K562 (cell line): ENCODE measurements around the gene SH3D21. TPM values are rescaled to one million over a fixed set of nuclear protein-coding genes. Genes with fewer than 3 reads are reported as not detected.
A peak's percentile ranks its signal among the peaks of the same experiment; 100 is the strongest.

Experiments used
- ATAC-seq: fragments of 200-7000 bp; cut with Tn5 transposase; 3 replicates; pipeline ENCODE4 v1.9.1; 2020; ENCODE audit warnings: moderate library complexity
- BruUV-seq: library from RNA; stranded (reverse); fragments of 400-500 nt; replicated peaks from 2 replicates; lab custom pipeline; 2021; lab: Mats Ljungman, UMichigan
- CTCF ChIA-PET: fragments of 300-600 bp; formaldehyde crosslinking; extraction: SDS; loops from one replicate; lab custom pipeline; 2021; ENCODE audit warnings: low intra/inter-chr PET ratio; lab: Yijun Ruan, JAX
- POLR2A ChIA-PET: fragments of 300-600, 350-650 bp; sonication (Branson Sonifier 250); formaldehyde crosslinking; extraction: SDS; loops from one replicate; lab custom pipeline; 2021; ENCODE audit warnings: antibody characterized with exemption, inconsistent platforms; lab: Yijun Ruan, JAX
- DNase-seq, 4 experiments: peaks; one replicate each; pipeline versions ENCODE4 v3.0.0 to v3.0.0-alpha.2; 2011 to 2018; ENCODE audit warnings: low spot score in 3 of 4, mixed read lengths in 3 of 4; ENCODE audit errors: extremely low read depth in 1 of 4
- FAIRE-seq: peaks from 2 replicates; lab custom pipeline; 2011; peaks lifted over from hg19 to GRCh38; lab: Jason Lieb, UNC
- H2AFZ ChIP-seq: 2 replicates; pipeline ENCODE4 v1.6.0; 2011; ENCODE audit warnings: low read depth, low read length, control low read depth, inconsistent platforms
- H3K27ac ChIP-seq: fragments of 200-600 bp; 3 replicates; pipeline ENCODE4 v1.8.0; 2011; ENCODE audit warnings: low read depth, mild to moderate bottlenecking, control low read depth, inconsistent platforms, low read length, moderate library complexity, mixed read lengths; ENCODE audit errors: extremely low read depth
- H3K27me3 ChIP-seq, 2 experiments: fragments of 300-600 bp in 1 of 2; 2 replicates in 1 of 2; 3 replicates in 1 of 2; pipeline versions ENCODE4 v1.6.0 to v1.8.0; 2011; ENCODE audit warnings: inconsistent platforms in 2 of 2, low read length in 2 of 2, mild to moderate bottlenecking in 1 of 2, mixed read lengths in 1 of 2, moderate library complexity in 1 of 2; ENCODE audit not compliant: control insufficient read depth in 2 of 2, insufficient read depth in 2 of 2
- H3K36me3 ChIP-seq: fragments of 300-600 bp; 3 replicates; pipeline ENCODE4 v1.8.0; 2011; ENCODE audit warnings: mild to moderate bottlenecking, low read length, inconsistent platforms; ENCODE audit not compliant: control insufficient read depth, insufficient read depth
- H3K4me1 ChIP-seq, 2 experiments: fragments of 200-600 bp in 1 of 2; replicated peaks in 1 of 2; 2 replicates in 1 of 2; 3 replicates in 1 of 2; pipeline versions ENCODE4 v1.5.1 to v1.8.0; 2011; ENCODE audit warnings: inconsistent platforms in 2 of 2, low read length in 2 of 2, mild to moderate bottlenecking in 1 of 2, mixed read lengths in 1 of 2, moderate library complexity in 1 of 2; ENCODE audit not compliant: control insufficient read depth in 2 of 2, insufficient read depth in 2 of 2
- H3K4me2 ChIP-seq: 2 replicates; pipeline ENCODE4 v1.6.1; 2011; ENCODE audit warnings: low read length, control low read depth, inconsistent platforms, mixed read lengths; ENCODE audit not compliant: insufficient read depth
- H3K4me3 ChIP-seq: fragments of 200-600 bp; sonication (generic), shearing (Covaris generic); 2 replicates; pipeline ENCODE4 v1.5.1; 2016; ENCODE audit warnings: control low read depth, inconsistent platforms
- H3K79me2 ChIP-seq: fragments of 200-600 bp; 3 replicates; pipeline ENCODE4 v1.8.0; 2011; ENCODE audit warnings: low read length, inconsistent platforms; ENCODE audit not compliant: control insufficient read depth, insufficient read depth
- H3K9ac ChIP-seq, 2 experiments: 2 replicates each; pipeline versions ENCODE4 v1.6.0 to v1.6.1; 2011; ENCODE audit warnings: low read depth in 2 of 2, low read length in 2 of 2, control low read depth in 1 of 2, inconsistent platforms in 1 of 2, mild to moderate bottlenecking in 1 of 2, mixed read lengths in 1 of 2; ENCODE audit not compliant: insufficient read depth in 1 of 2
- H3K9me1 ChIP-seq: one replicate; pipeline ENCODE4 v1.6.0; 2011; ENCODE audit warnings: inconsistent platforms, mild to moderate bottlenecking, low read length, moderate library complexity; ENCODE audit not compliant: control insufficient read depth, insufficient read depth
- H3K9me3 ChIP-seq: replicated peaks from 2 replicates; pipeline ENCODE4 v1.5.1; 2011; ENCODE audit warnings: low read depth, low read length, inconsistent platforms; ENCODE audit not compliant: control insufficient read depth, insufficient read depth
- H4K20me1 ChIP-seq: replicated peaks from 2 replicates; pipeline ENCODE4 v1.6.1; 2011; ENCODE audit warnings: low read length, inconsistent platforms, mixed read lengths; ENCODE audit not compliant: control insufficient read depth, insufficient read depth
- ARID1B ChIP-seq: fragments of 450-650 bp; IDR thresholded peaks from 2 replicates; pipeline ENCODE4 v1.6.1; 2016; ENCODE audit warnings: antibody characterized with exemption, mild to moderate bottlenecking, inconsistent platforms
- ELF4 ChIP-seq: fragments of 450-650 bp; formaldehyde crosslinking; IDR thresholded peaks from 2 replicates; pipeline ENCODE4 v1.4.0; 2022; ENCODE audit warnings: missing genetic modification characterization
- FIP1L1 ChIP-seq: fragments of 200-400 bp; formaldehyde crosslinking; IDR thresholded peaks from 2 replicates; pipeline ENCODE4 v1.6.1; 2018; ENCODE audit warnings: mild to moderate bottlenecking, low read depth, low read length; ENCODE audit not compliant: poor library complexity, severe bottlenecking
- FOXK2 ChIP-seq, 2 experiments: fragments of 450-650 bp; IDR thresholded peaks in 1 of 2; conservative IDR thresholded peaks in 1 of 2; 2 replicates each; pipeline ENCODE4 v1.6.1; 2016; ENCODE audit warnings: low read depth in 2 of 2, mild to moderate bottlenecking in 1 of 2
- HDGF ChIP-seq: fragments of 450-650 bp; IDR thresholded peaks from 2 replicates; pipeline ENCODE4 v1.6.1; 2016
- HNRNPLL ChIP-seq: fragments of 200-400 bp; formaldehyde crosslinking; IDR thresholded peaks from 2 replicates; pipeline ENCODE4 v1.6.1; 2017; ENCODE audit warnings: low read length, low read depth, mild to moderate bottlenecking; ENCODE audit not compliant: poor library complexity, severe bottlenecking
- LEF1 ChIP-seq: fragments of 450-650 bp; IDR thresholded peaks from 2 replicates; pipeline ENCODE4 v1.6.1; 2016; ENCODE audit warnings: mild to moderate bottlenecking
- NCOA1 ChIP-seq: fragments of 450-650 bp; IDR thresholded peaks from 2 replicates; pipeline ENCODE4 v1.6.1; 2016; ENCODE audit warnings: low read depth
- NFE2 ChIP-seq: IDR thresholded peaks from 2 replicates; pipeline ENCODE4 v1.6.1; 2014; ENCODE audit warnings: antibody characterized with exemption, low read depth
- POLR2G ChIP-seq: fragments of 200-400 bp; formaldehyde crosslinking; IDR thresholded peaks from 2 replicates; pipeline ENCODE4 v1.6.1; 2017; ENCODE audit warnings: low read depth, mild to moderate bottlenecking, antibody characterized with exemption, low read length, moderate library complexity
- RBBP5 ChIP-seq: fragments of 200-600 bp; sonication (generic); IDR thresholded peaks from 2 replicates; pipeline ENCODE4 v1.6.1; 2012; ENCODE audit warnings: borderline replicate concordance, mild to moderate bottlenecking, low read length, control low read depth, inconsistent platforms; ENCODE audit not compliant: insufficient read depth, poor library complexity, severe bottlenecking
- SOX6 ChIP-seq: fragments of 450-650 bp; IDR thresholded peaks from 2 replicates; pipeline ENCODE4 v1.6.1; 2014; ENCODE audit warnings: mild to moderate bottlenecking
- U2AF2 ChIP-seq: fragments of 200-400 bp; formaldehyde crosslinking; optimal IDR thresholded peaks from 2 replicates; pipeline ENCODE3; 2017; ENCODE audit warnings: low read depth, mild to moderate bottlenecking, low read length
- ZNF561 ChIP-seq: fragments of 450-650 bp; formaldehyde crosslinking; conservative IDR thresholded peaks from 2 replicates; pipeline ENCODE4 v1.4.0; 2020; ENCODE audit warnings: mild to moderate bottlenecking, moderate library complexity
- WGBS: fragments of 100-300 bp; shearing (Covaris generic); methylation state at CpG from one replicate; pipeline ENCODE4 v1.1.6; 2016; ENCODE audit warnings: low coverage, mixed read lengths; ENCODE audit not compliant: insufficient coverage; ENCODE audit errors: missing lambda C conversion rate; 5-methylcytosine and 5-hydroxymethylcytosine counted together
- in situ Hi-C: fragments of 300-500 bp; cut with MboI; formaldehyde crosslinking; loops from 4 replicates; pipeline ENCODE4 v1.15.0; 2018; ENCODE audit warnings: inconsistent platforms, mixed read lengths
- intact Hi-C: fragments of 100-400 bp; cut with micrococcal nuclease; formaldehyde crosslinking; loops from 2 replicates; pipeline ENCODE4 v1.14.2; 2022
- polyA plus RNA-seq, 8 experiments: library from polyadenylated mRNA; depleted of rRNA in 4 of 8; stranded (reverse) in 5 of 8; unstranded in 3 of 8; fragments of >200 nt; fragmentation: Nextera tagmentation in 2 of 8; fragmentation: Illumina TruSeq in 1 of 8; extraction: Ambion mirVana in 2 of 8; extraction: Trizol in 1 of 8; gene quantifications; 2 replicates each; pipeline versions ENCODE4 v1.2.1 to v1.2.3, GENCODE V29; 2011 to 2014; ENCODE audit warnings: inconsistent platforms in 1 of 8, missing spikeins in 1 of 8
- total RNA-seq, 7 experiments: library from RNA; depleted of rRNA in 6 of 7; stranded (reverse); fragments of >200 nt in 6 of 7; fragmentation: Illumina TruSeq in 2 of 7; extraction: Trizol in 2 of 7; gene quantifications; 2 replicates each; pipeline versions ENCODE4 v1.2.1 to v1.2.3, GENCODE V29; 2011 to 2021; ENCODE audit warnings: low replicate concordance in 1 of 7
- TF ChIP-seq, protein P1 (sequence below): fragments of 250-450 bp; sonication (Bioruptor Pico); IDR thresholded peaks from 2 replicates; pipeline ENCODE4 v1.8.0; 2022; ENCODE audit warnings: inconsistent platforms
- TF ChIP-seq, protein P2 (sequence below): fragments of 450-650 bp; IDR thresholded peaks from 2 replicates; pipeline ENCODE4 v1.7.0; 2016; ENCODE audit warnings: borderline replicate concordance
- TF ChIP-seq, protein P3 (sequence below): fragments of 250-450 bp; sonication (Bioruptor Pico); IDR thresholded peaks from 2 replicates; pipeline ENCODE4 v1.4.0; 2020; ENCODE audit warnings: mild to moderate bottlenecking

The SH3D21 gene
- total and polyA plus RNA-seq, 9 of the 15 experiments (the other 6 are each of a cell fraction or from before 2014, with no cell fraction given), result 0.01 to 4.7 (median 1.8) TPM

DNA sequence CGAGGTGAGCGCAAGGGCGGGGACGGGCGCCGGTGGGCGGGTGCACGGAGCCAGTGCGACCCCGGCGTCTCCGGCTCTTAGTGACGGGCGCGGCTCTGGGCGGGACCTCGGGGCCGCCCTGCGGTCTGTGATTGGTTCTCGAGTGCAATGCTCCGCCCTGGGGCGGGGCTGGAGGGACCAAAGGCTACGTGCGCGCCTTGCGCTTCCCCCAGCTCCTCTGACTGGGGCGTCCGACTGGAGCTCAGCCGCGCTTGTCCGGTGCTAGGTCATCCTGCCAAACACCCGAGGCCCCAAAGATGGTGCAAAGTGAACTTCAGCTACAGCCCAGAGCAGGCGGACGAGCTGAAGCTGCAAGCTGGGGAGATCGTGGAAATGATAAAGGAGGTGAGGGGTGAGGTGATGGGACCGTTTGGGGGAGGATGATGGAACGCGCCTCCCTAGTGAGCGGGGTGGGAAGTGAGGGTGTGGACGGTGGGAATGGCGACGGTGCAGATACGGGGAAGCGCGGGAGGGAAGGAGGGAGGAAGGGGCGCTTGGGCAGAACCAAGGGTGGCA lies 811 bp downstream of the SH3D21 start:
- Histone ChIP-seq H3K27me3 (no peaks in the 10 kb centered on the region), H3K4me2 (peak overlapping the region; percentile 95), H4K20me1 (no peaks in the 10 kb centered on the region; the same call in 1 of the 2 replicates), H3K9me1 (peaks cover 7% of the 10 kb centered on the region), H3K79me2 (no peaks in the 10 kb centered on the region), H3K4me3 (peak overlapping the region; percentile 51), H3K36me3 (peaks cover 32% of the 10 kb centered on the region), H3K27ac (no peak overlapping the region; the same call in 1 of the 3 replicates), H3K9ac (peak overlapping the region; percentile 46 to 82; a peak in 3 of 4 replicates), H3K4me1 (peaks cover 4 to 23% of the 10 kb centered on the region in 2 experiments; a peak in 3 of 5 replicates), H3K9me3 (no peaks in the 10 kb centered on the region), H2AFZ (peak overlapping the region; percentile 95)
- FAIRE-seq, result peak; percentile 93
- peak; percentile 98 to 100 (median 100) for DNase-seq
- BruUV-seq, result no TSS peak
- in situ Hi-C loops, result no loop called here
- 1% methylated on average over 45 of the region's 46 CpGs for WGBS
- POLR2A ChIA-PET, result interaction anchor here (0.6 to 1.5 kb wide), 13 partner anchors 13 to 722 kb away, joined by 3 to 9 read pairs (median 4); partner anchors contain the start of gene EVA1B
- intact Hi-C loops, result no loop called here
- ATAC-seq, result peak; percentile 100
- CTCF ChIA-PET, result no interaction called here
- peak; percentile 86; the same call in 1 of the 2 replicates for TF ChIP-seq HDGF
- peak; percentile 45 for TF ChIP-seq RBBP5
- no peak for TF ChIP-seq ZNF561 (CRISPR knock-in tag)
- peak; percentile 73; the same call in 1 of the 2 replicates for TF ChIP-seq ELF4 (CRISPR knock-in tag)
- TF ChIP-seq, protein P1, sequence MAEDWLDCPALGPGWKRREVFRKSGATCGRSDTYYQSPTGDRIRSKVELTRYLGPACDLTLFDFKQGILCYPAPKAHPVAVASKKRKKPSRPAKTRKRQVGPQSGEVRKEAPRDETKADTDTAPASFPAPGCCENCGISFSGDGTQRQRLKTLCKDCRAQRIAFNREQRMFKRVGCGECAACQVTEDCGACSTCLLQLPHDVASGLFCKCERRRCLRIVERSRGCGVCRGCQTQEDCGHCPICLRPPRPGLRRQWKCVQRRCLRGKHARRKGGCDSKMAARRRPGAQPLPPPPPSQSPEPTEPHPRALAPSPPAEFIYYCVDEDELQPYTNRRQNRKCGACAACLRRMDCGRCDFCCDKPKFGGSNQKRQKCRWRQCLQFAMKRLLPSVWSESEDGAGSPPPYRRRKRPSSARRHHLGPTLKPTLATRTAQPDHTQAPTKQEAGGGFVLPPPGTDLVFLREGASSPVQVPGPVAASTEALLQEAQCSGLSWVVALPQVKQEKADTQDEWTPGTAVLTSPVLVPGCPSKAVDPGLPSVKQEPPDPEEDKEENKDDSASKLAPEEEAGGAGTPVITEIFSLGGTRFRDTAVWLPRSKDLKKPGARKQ, result no peak
- TF ChIP-seq, protein P2, sequence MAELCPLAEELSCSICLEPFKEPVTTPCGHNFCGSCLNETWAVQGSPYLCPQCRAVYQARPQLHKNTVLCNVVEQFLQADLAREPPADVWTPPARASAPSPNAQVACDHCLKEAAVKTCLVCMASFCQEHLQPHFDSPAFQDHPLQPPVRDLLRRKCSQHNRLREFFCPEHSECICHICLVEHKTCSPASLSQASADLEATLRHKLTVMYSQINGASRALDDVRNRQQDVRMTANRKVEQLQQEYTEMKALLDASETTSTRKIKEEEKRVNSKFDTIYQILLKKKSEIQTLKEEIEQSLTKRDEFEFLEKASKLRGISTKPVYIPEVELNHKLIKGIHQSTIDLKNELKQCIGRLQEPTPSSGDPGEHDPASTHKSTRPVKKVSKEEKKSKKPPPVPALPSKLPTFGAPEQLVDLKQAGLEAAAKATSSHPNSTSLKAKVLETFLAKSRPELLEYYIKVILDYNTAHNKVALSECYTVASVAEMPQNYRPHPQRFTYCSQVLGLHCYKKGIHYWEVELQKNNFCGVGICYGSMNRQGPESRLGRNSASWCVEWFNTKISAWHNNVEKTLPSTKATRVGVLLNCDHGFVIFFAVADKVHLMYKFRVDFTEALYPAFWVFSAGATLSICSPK, result 0 out of 2 replicates have a peak, but pooled peaks have one; percentile 32
- TF ChIP-seq U2AF2, result no peak
- peak in 1 of 2 experiments; percentile 18; a peak in 1 of 4 replicates for TF ChIP-seq FOXK2 (conservative IDR thresholded peaks at IDR 0.05 in 1 of 2, IDR thresholded peaks at IDR 0.05 in 1 of 2; ENCODE audit: low read depth in 2 of 2)
- TF ChIP-seq NFE2, result no peak
- TF ChIP-seq ARID1B, result peak; percentile 43; the same call in 1 of the 2 replicates
- TF ChIP-seq POLR2G, result peak; percentile 88
- no peak for TF ChIP-seq FIP1L1
- TF ChIP-seq, protein P3, sequence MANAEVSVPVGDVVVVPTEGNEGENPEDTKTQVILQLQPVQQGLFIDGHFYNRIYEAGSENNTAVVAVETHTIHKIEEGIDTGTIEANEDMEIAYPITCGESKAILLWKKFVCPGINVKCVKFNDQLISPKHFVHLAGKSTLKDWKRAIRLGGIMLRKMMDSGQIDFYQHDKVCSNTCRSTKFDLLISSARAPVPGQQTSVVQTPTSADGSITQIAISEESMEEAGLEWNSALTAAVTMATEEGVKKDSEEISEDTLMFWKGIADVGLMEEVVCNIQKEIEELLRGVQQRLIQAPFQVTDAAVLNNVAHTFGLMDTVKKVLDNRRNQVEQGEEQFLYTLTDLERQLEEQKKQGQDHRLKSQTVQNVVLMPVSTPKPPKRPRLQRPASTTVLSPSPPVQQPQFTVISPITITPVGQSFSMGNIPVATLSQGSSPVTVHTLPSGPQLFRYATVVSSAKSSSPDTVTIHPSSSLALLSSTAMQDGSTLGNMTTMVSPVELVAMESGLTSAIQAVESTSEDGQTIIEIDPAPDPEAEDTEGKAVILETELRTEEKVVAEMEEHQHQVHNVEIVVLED (CRISPR knock-in tag), result no peak; the same call in 1 of the 2 replicates
- peak; percentile 79; the same call in 1 of the 2 replicates for TF ChIP-seq NCOA1
- no peak for TF ChIP-seq LEF1
- TF ChIP-seq SOX6, result 0 out of 2 replicates have a peak, but pooled peaks have one; percentile 33
- TF ChIP-seq HNRNPLL, result peak; percentile 89
